Right ventricle myocardium superior (tissue), 1 donor: Measurements from ENCODE around the gene PRR9. TPM values are rescaled to one million over a fixed set of nuclear protein-coding genes. Genes with fewer than 3 reads are reported as not detected.

ENCODE experiments used
- ATAC-seq: fragments of 200-7000 bp; cut with Tn5 transposase; one replicate; pipeline ENCODE4 v1.9.1; 2020; ENCODE audit warnings: mild to moderate bottlenecking; ENCODE audit not compliant: poor library complexity
- DNase-seq: peaks from one replicate; pipeline ENCODE4 v3.0.0-alpha.2; 2020
- intact Hi-C: fragments of 100-400 bp; cut with DNase I; formaldehyde crosslinking; loops from one replicate; pipeline ENCODE4 v1.11.2; 2022
- total RNA-seq: library from RNA; stranded (reverse); fragmentation: NEBNext Ultra II Directional; extraction: Animal tissue kit (Norgen Biotek cat#: 25700); gene quantifications from one replicate; pipeline ENCODE4 v1.2.1, GENCODE V29; 2021
- donor health status: DM: no; HTN: yes; CAD: no; lungs with severe emphysema.

Gene PRR9
- total RNA-seq, 1 donor from 2014 or later: not detected

GRCh38 chr1:153253693-153254092, 36.3 kb downstream of the PRR9 start:
- no peak for DNase-seq
- intact Hi-C loops: no loop called here
- no peak for ATAC-seq

GRCh38 chr1:153259387-153259786, 42.0 kb downstream of the PRR9 start, which contains the start of gene LORICRIN:
Gene LORICRIN, plus strand, starts transcription at chr1:153259687. Its CDS starts 1,263 bp downstream, at chr1:153260950.
- intact Hi-C loops: no loop called here
- no peak for DNase-seq
- no peak for ATAC-seq

GRCh38 chr1:153260585-153261280, 43.3 kb downstream of the PRR9 start:
- intact Hi-C loops: no loop called here
- DNase-seq (no peak), ATAC-seq (no peak)

DNA sequence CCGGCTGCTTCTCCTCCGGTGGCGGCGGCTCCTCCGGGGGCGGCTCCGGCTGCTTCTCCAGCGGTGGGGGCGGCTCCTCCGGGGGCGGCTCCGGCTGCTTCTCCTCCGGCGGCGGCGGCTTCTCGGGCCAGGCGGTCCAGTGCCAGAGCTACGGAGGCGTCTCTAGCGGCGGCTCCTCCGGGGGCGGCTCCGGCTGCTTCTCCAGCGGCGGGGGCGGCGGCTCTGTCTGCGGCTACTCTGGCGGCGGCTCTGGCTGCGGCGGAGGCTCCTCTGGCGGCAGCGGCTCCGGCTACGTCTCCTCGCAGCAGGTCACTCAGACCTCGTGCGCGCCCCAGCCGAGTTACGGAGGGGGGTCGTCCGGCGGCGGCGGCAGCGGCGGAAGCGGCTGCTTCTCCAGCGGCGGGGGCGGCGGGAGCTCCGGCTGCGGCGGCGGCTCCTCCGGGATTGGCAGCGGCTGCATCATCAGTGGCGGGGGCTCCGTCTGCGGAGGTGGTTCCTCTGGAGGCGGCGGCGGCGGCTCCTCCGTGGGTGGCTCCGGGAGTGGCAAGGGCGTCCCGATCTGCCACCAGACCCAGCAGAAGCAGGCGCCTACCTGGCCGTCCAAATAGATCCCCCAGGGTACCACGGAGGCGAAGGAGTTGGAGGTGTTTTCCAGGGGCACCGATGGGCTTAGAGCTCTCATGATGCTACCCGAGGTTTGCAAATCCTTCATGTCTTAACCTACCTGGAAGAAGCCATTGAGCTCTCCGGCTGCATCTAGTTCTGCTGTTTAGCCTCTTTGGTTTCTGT, 44.1 kb downstream of the PRR9 start:
- DNase-seq (peak; percentile 58), ATAC-seq (peak; percentile 55)
- intact Hi-C loops: no loop called here

DNA sequence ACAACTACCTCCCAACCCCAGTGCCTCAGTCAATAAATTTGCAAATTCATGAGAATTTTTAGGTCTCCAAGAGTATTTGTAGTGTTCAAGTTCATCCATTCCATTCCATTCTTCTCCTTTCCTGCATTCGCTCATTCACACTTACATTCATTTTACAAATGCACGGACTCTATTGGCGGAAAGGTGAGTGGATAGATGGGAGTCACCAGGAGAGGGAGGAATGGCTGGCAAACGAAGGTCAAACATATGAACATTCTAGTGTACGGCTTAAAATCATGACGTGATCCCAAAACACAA, 44.6 kb downstream of the PRR9 start:
- no peak for DNase-seq
- ATAC-seq: no peak
- intact Hi-C loops: no loop called here

DNA sequence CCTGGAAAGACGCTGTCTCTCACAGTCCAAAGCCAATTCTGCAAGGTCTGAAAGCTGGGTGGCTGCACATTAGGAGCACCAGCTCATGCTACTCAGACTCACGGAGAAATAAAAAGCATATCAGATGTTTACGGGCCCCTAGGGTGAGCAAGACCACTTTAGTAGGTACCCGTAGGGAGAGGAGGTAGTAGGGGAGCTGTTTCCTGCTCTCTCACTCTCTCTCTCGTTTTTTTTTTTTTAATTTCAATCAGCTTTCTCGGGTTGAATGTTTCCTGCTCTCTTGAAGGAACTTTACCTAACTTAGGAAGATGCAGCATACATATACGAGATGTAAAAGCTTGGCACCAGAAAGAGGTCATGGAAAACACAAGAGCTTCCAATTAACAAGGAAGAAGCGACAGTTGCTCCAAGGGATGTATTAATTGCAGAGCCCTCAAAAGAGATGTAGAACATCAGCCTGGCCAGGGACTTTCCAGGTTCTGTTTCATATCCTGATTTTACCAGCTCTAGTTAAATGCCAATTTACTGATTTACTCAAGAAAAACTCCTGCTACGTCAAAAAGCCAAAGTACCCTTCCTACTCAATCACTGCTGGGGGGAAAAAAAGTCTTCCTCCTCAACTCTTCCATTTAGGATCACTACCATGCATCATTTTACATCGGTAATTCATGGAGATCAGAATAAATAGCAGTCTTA, 45.2 kb downstream of the PRR9 start:
- no peak for DNase-seq
- no peak for ATAC-seq
- intact Hi-C loops: no loop called here

GRCh38 chr1:153265457-153265856, 48.1 kb downstream of the PRR9 start:
- DNase-seq: no peak
- intact Hi-C loops: no loop called here
- ATAC-seq: no peak

Other genes with a start within 250 kb of the PRR9 start
- not detected for gene SPRR4, start 246.9 kb upstream of the PRR9 start, total RNA-seq
- gene SPRR1A, start 233.5 kb upstream of the PRR9 start, total RNA-seq: not detected
- gene SPRR3, start 215.8 kb upstream of the PRR9 start, total RNA-seq: not detected
- gene SPRR1B, start 186.4 kb upstream of the PRR9 start, total RNA-seq: not detected
- not detected for gene SPRR2D, start 176.5 kb upstream of the PRR9 start, total RNA-seq
- not detected for gene SPRR2A, start 160.1 kb upstream of the PRR9 start, total RNA-seq
- not detected for gene SPRR2B, start 146.0 kb upstream of the PRR9 start, total RNA-seq
- gene SPRR2E, start 123.1 kb upstream of the PRR9 start, total RNA-seq: not detected
- not detected for gene SPRR2F, start 104.1 kb upstream of the PRR9 start, total RNA-seq
- not detected for gene SPRR2G, start 66.7 kb upstream of the PRR9 start, total RNA-seq
- gene LELP1, start 14.2 kb upstream of the PRR9 start, total RNA-seq: not detected
- not detected for gene LORICRIN, start 42.1 kb downstream of the PRR9 start, total RNA-seq
- not detected for gene PGLYRP3, start 95.4 kb downstream of the PRR9 start, total RNA-seq
- gene PGLYRP4, start 131.3 kb downstream of the PRR9 start, total RNA-seq: not detected
- 111 TPM for gene S100A9, start 140.3 kb downstream of the PRR9 start, total RNA-seq
- gene S100A12, start 158.0 kb downstream of the PRR9 start, total RNA-seq: 2.4 TPM
- 42.5 TPM for gene S100A8, start 173.5 kb downstream of the PRR9 start, total RNA-seq
- not detected for gene S100A7A, start 198.9 kb downstream of the PRR9 start, total RNA-seq
- not detected for gene S100A7, start 243.1 kb downstream of the PRR9 start, total RNA-seq